ENCODE measurements around the gene GON4L. TPM values are rescaled to one million over a fixed set of nuclear protein-coding genes. Genes with fewer than 3 reads are reported as not detected.

GON4L gene
- total RNA-seq, 1 experiment from 2014 or later, result 53.4 TPM

DNA sequence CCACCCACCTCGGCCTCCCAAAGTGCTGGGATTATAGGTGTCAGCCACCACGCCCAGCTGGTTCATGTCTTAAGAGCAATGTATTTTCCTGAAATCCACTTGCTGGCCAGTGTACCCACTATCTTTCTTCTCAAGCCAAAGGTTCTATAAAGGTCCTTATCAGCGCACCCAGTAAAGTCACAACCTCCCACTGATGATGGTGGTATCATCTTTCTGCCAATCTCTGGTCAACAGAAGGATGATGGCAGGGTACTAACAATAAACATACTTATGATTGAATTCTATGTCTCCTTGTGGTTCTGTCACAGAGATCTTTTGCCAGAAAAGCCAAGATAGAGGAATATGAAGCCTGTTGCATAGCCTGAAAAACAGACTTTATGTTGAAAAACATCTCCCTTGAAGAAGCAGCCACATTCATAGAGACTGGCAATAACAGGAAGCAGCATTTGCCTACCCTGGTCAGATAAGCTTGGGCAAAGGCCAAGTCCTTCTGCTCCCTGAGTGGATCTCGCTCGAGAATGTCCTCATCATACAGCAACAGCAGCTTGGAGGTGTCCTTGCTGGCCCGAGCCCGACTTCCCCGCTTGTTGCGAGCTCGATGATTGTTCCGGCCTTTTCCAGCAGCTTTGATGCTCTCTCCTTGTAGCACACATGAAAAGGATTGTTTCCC is 95.1 kb downstream of the GON4L start:
- no peak overlapping the region for H3K56ac ChIP-seq (ENCODE audit: insufficient read length, low read depth, low read length)
- no peak overlapping the region for H2BK15ac ChIP-seq (ENCODE audit: low read depth, low read length)
- H4K91ac ChIP-seq (ENCODE audit: insufficient read length, low read depth, low read length), result no peak overlapping the region
- H3K23me2 ChIP-seq (ENCODE audit: insufficient read length, low read depth, low read length, poor library complexity, severe bottlenecking), result no peaks in the 10 kb centered on the region
- Mint-ChIP-seq H3K27ac (peak overlapping the region in 1 of 3 experiments; percentile 30; a peak in 1 of 7 replicates), H3K36me3 (ENCODE audit: insufficient read depth in 1 of 3, low read depth in 3 of 3) (peaks cover 32 to 86% (median 65%) of the 10 kb centered on the region in 3 experiments; a peak in 6 of 7 replicates), H3K4me1 (peaks cover 6 to 13% of the 10 kb centered on the region in 2 experiments; a peak in 3 of 4 replicates), H3K9me3 (no peaks in the 10 kb centered on the region), H3K27me3 (ENCODE audit: low read depth) (no peaks in the 10 kb centered on the region), H3K4me3 (no peak overlapping the region)
- no peaks in the 10 kb centered on the region for H3K9me3 ChIP-seq (ENCODE audit: control insufficient read depth, low read depth, low read length)
- WGBS (ENCODE audit: extremely low coverage, insufficient read length, low lambda C conversion rate), result no CpG with 5 or more reads among the region's 11 CpGs
- H2AK5ac ChIP-seq (ENCODE audit: insufficient read length, low read length), result no peak overlapping the region
- H3K79me2 ChIP-seq (ENCODE audit: insufficient read depth, low read length), result no peaks in the 10 kb centered on the region
- H3K27me3 ChIP-seq (ENCODE audit: insufficient read depth, low read length), result no peaks in the 10 kb centered on the region
- H2BK12ac ChIP-seq (ENCODE audit: insufficient read length, low read depth, low read length), result no peak overlapping the region
- no peak overlapping the region for H3K23ac ChIP-seq (ENCODE audit: insufficient read length, low read depth, low read length)
- H3K4ac ChIP-seq (ENCODE audit: low read depth, low read length), result no peak overlapping the region
- no peak overlapping the region for H2BK20ac ChIP-seq (ENCODE audit: low read depth, low read length, poor library complexity, severe bottlenecking)
- no peak overlapping the region for H2BK5ac ChIP-seq (ENCODE audit: insufficient read length, low read length)
- no peak overlapping the region for H2BK120ac ChIP-seq (ENCODE audit: low read depth, low read length, poor library complexity, severe bottlenecking)
- H3K4me2 ChIP-seq (ENCODE audit: insufficient read depth, insufficient read length, low read length), result no peak overlapping the region
- no peak overlapping the region for H3K27ac ChIP-seq (ENCODE audit: insufficient read length, low read depth, low read length)
- TF ChIP-seq, protein P1, sequence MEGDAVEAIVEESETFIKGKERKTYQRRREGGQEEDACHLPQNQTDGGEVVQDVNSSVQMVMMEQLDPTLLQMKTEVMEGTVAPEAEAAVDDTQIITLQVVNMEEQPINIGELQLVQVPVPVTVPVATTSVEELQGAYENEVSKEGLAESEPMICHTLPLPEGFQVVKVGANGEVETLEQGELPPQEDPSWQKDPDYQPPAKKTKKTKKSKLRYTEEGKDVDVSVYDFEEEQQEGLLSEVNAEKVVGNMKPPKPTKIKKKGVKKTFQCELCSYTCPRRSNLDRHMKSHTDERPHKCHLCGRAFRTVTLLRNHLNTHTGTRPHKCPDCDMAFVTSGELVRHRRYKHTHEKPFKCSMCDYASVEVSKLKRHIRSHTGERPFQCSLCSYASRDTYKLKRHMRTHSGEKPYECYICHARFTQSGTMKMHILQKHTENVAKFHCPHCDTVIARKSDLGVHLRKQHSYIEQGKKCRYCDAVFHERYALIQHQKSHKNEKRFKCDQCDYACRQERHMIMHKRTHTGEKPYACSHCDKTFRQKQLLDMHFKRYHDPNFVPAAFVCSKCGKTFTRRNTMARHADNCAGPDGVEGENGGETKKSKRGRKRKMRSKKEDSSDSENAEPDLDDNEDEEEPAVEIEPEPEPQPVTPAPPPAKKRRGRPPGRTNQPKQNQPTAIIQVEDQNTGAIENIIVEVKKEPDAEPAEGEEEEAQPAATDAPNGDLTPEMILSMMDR (conservative IDR thresholded peaks at IDR 0.05), result no peak
- no peak overlapping the region for H4K8ac ChIP-seq (replicated peaks; ENCODE audit: insufficient read length, low read depth, low read length)
- H2AFZ ChIP-seq (ENCODE audit: low read length), result no peak overlapping the region
- no peaks in the 10 kb centered on the region for H3K4me1 ChIP-seq (ENCODE audit: insufficient read depth, low read length)
- no peak overlapping the region for H3K9ac ChIP-seq (ENCODE audit: extremely low read depth, insufficient read length, low read length)
- no peak for DNase-seq
- H3K79me1 ChIP-seq (ENCODE audit: insufficient read depth, low read depth, low read length, poor library complexity, severe bottlenecking), result no peaks in the 10 kb centered on the region
- H3K18ac ChIP-seq (ENCODE audit: insufficient read length, low read depth, low read length), result no peak overlapping the region
- no peak overlapping the region for H4K5ac ChIP-seq (ENCODE audit: insufficient read length, low read depth, low read length)
- H3K14ac ChIP-seq (ENCODE audit: insufficient read depth, low read length), result no peak overlapping the region
- H3T11ph ChIP-seq (ENCODE audit: low read length), result no peak overlapping the region
- no peaks in the 10 kb centered on the region for H4K20me1 ChIP-seq (ENCODE audit: control insufficient read depth, insufficient read depth, insufficient read length)
